ENCODE data around the gene S100A4. TPM values are rescaled to one million over a fixed set of nuclear protein-coding genes. Genes with fewer than 3 reads are reported as not detected.
"Not testable (repeated sequence)": the region's sequence is repeated elsewhere in the genome, so short reads cannot be mapped to it uniquely, and the experiment has no call there.

The S100A4 gene
- total RNA-seq, 4 donors from 2014 or later = 58.6 to 205 (median 122) TPM

DNA sequence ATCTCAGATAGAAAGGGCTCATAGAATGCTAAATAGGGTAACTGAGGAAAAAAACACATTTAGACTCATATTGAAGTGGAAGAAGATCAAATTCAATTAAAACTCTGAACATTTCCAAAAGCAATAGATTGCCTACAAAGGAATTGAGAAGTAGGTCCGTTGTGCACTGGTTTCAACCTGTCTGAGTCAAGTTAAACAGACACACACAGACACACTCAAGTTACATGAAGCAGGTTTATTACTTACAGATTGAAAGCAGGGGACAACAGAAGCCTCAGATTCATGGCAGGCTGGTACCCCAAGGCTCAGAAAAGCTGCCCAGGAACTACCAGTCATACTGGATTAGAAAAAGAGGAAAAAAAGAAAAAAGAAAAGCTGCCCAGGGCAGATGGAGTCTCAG is 40.7 kb upstream of the S100A4 start:
- no peak overlapping the region for H3K4me3 ChIP-seq
- no peaks in the 10 kb centered on the region for H3K4me1 ChIP-seq
- H3K36me3 ChIP-seq = no peaks in the 10 kb centered on the region
- no peak overlapping the region for H3K27ac ChIP-seq
- no peaks in the 10 kb centered on the region for H3K27me3 ChIP-seq
- DNase-seq = no peak
- 45 to 55% methylated on average over 1 of the region's 1 CpG for WGBS, 2 donors
- TF ChIP-seq CTCF (IDR thresholded peaks at IDR 0.05) = no peak
- no peak for TF ChIP-seq POLR2A (IDR thresholded peaks at IDR 0.05)
- intact Hi-C loops (cut with DNase I) = no loop called here
- no peaks in the 10 kb centered on the region for H3K9me3 ChIP-seq

DNA sequence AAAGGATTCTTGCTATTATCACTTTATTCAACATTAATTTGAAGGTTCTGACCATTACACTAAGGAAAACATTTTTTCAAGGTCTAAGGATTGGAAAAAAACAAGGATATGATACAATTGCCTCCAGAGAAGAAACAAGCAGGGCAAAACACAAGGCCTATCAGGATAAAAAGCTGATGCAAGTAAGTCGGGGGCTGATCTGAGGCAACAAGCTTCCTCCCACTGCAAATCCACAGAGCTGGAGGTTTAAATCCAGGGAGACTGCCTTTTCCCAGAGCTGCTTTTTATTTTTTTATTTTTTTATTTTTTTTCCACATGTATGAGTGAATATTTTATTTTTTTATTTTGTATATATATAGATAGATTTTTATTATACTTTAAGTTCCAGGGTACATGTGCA is 39.4 kb upstream of the S100A4 start:
- no peak overlapping the region for H3K27ac ChIP-seq
- no peaks in the 10 kb centered on the region for H3K36me3 ChIP-seq
- WGBS, 2 donors = 80 to 82% methylated on average over 1 of the region's 1 CpG
- no peak overlapping the region for H3K4me3 ChIP-seq
- H3K4me1 ChIP-seq = no peaks in the 10 kb centered on the region
- H3K27me3 ChIP-seq = no peaks in the 10 kb centered on the region
- DNase-seq = no peak
- intact Hi-C loops (cut with DNase I) = no loop called here
- TF ChIP-seq POLR2A (IDR thresholded peaks at IDR 0.05) (no peak), CTCF (IDR thresholded peaks at IDR 0.05) (no peak)
- no peaks in the 10 kb centered on the region for H3K9me3 ChIP-seq

GRCh38 chr1:153583976-153584375 is 38.4 kb upstream of the S100A4 start:
- TF ChIP-seq CTCF (IDR thresholded peaks at IDR 0.05) (no peak), POLR2A (IDR thresholded peaks at IDR 0.05) (no peak)
- no peaks in the 10 kb centered on the region for H3K9me3 ChIP-seq
- no peaks in the 10 kb centered on the region for H3K4me1 ChIP-seq
- no peaks in the 10 kb centered on the region for H3K27me3 ChIP-seq
- 63 to 70% methylated on average over 1 to 2 of the region's 2 CpGs for WGBS, 2 donors
- H3K4me3 ChIP-seq = no peak overlapping the region
- no peaks in the 10 kb centered on the region for H3K36me3 ChIP-seq
- H3K27ac ChIP-seq = no peak overlapping the region
- no peak for DNase-seq
- intact Hi-C loops (cut with DNase I) = no loop called here

- intact Hi-C loops (cut with DNase I); H3K27ac ChIP-seq; H3K4me1 ChIP-seq; H3K36me3 ChIP-seq; H3K27me3 ChIP-seq; H3K9me3 ChIP-seq; H3K4me3 ChIP-seq; DNase-seq: not testable (repeated sequence)
- 67% methylated on average over 1 of the region's 3 CpGs; no CpG with 5 or more reads in 1 of the 2 donors for WGBS, 2 donors
These were observed 37.9 kb upstream of the S100A4 start for GRCh38 chr1:153583514-153583913.

DNA sequence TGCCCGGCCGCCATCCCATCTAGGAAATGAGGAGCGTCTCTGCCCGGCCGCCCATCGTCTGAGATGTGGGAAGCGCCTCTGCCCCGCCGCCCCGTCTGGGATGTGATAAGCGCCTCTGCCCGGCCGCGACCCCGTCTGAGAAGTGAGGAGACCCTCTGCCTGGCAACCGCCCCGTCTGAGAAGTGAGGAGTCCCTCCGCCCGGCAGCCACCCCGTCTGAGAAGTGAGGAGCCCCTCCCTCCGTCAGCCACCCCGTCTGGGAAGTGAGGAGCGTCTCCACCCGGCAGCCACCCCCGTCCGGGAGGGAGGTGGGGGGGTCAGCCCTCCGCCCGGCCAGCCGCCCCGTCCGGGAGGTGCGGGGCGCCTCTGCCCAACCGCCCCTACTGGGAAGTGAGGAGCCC is 37.2 kb upstream of the S100A4 start:
- H3K27ac ChIP-seq; intact Hi-C loops (cut with DNase I); H3K4me3 ChIP-seq; H3K27me3 ChIP-seq; DNase-seq; H3K36me3 ChIP-seq; H3K9me3 ChIP-seq; H3K4me1 ChIP-seq: not testable (repeated sequence)
- WGBS, 2 donors = no CpG with 5 or more reads among the region's 34 CpGs

DNA sequence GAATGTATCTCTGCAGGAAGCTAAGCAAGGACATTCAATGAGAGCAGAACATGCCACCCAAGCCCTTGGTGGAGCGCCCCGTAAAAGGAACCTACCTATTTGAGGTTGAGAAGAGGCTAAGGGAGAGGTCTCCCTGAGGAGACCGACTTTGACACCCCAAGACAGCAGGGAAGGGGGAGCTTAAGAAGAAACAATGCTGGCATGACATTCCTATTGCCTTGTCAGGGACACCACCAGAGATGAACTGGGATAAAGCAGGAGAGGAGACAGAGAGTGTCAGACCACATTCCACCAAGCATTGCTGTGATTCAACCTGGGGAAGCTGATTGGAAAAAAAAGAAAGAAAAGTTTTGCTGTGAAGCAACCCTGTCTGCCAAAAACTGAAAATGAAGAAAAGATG is 33.3 kb upstream of the S100A4 start:
- intact Hi-C loops (cut with DNase I) = loop anchor here (5.0 kb wide), 1 partner anchor 33 kb away; the partner anchor contains the start of gene S100A16
- Histone ChIP-seq H3K27me3 (no peaks in the 10 kb centered on the region), H3K4me3 (no peak overlapping the region), H3K27ac (no peak overlapping the region), H3K9me3 (no peaks in the 10 kb centered on the region), H3K4me1 (peaks cover 0 to 45% (median 21%) of the 10 kb centered on the region in 3 donors), H3K36me3 (no peaks in the 10 kb centered on the region)
- no peak for TF ChIP-seq CTCF (IDR thresholded peaks at IDR 0.05)
- no peak for TF ChIP-seq POLR2A (IDR thresholded peaks at IDR 0.05)
- DNase-seq = no peak
- 87 to 90% methylated on average over 3 of the region's 3 CpGs for WGBS, 2 donors

Data from esophagus squamous epithelium (tissue), 5 donors.